HepG2 (cell line): ENCODE measurements around the gene ANKAR. TPM values are rescaled to one million over a fixed set of nuclear protein-coding genes. Genes with fewer than 3 reads are reported as not detected.

Source experiments
- CSRNP2 ChIP-seq: sonication (generic); formaldehyde crosslinking; conservative IDR thresholded peaks from 2 replicates; pipeline ENCODE4 v1.8.0; 2022; ENCODE audit warnings: low read depth, missing genetic modification reagents
- MYC ChIP-seq: sonication (generic); formaldehyde crosslinking; IDR thresholded peaks from 2 replicates; pipeline ENCODE4 v1.9.0; 2021; ENCODE audit warnings: missing genetic modification reagents, borderline replicate concordance
- U2AF1 ChIP-seq: fragments of 200-400 bp; formaldehyde crosslinking; optimal IDR thresholded peaks from 2 replicates; pipeline ENCODE3; 2017; ENCODE audit warnings: mild to moderate bottlenecking, low read depth, low read length
- ZBTB14 ChIP-seq: sonication (generic); formaldehyde crosslinking; IDR thresholded peaks from 2 replicates; pipeline ENCODE4 v1.4.0; 2020; ENCODE audit warnings: missing genetic modification reagents
- ZBTB8A ChIP-seq: sonication (generic); formaldehyde crosslinking; IDR thresholded peaks from 2 replicates; pipeline ENCODE4 v1.4.0; 2020; ENCODE audit warnings: mild to moderate bottlenecking, low read depth, missing genetic modification reagents, borderline replicate concordance
- ZNF558 ChIP-seq: sonication (generic); formaldehyde crosslinking; IDR thresholded peaks from 2 replicates; pipeline ENCODE4 v1.9.0; 2022; ENCODE audit warnings: mild to moderate bottlenecking, missing genetic modification reagents, borderline replicate concordance
- ZNF609 ChIP-seq: sonication (generic); formaldehyde crosslinking; IDR thresholded peaks from 2 replicates; pipeline ENCODE4 v1.4.0; 2020; ENCODE audit warnings: mild to moderate bottlenecking, missing genetic modification reagents, borderline replicate concordance
- ZUFSP ChIP-seq: sonication (generic); formaldehyde crosslinking; IDR thresholded peaks from 2 replicates; pipeline ENCODE4 v1.9.0; 2021; ENCODE audit warnings: missing genetic modification reagents, mild to moderate bottlenecking, borderline replicate concordance
- ZZZ3 ChIP-seq: sonication (generic); formaldehyde crosslinking; IDR thresholded peaks from 2 replicates; pipeline ENCODE4 v1.4.0; 2020; ENCODE audit warnings: missing genetic modification reagents, mild to moderate bottlenecking, borderline replicate concordance
- polyA plus RNA-seq, 8 experiments: library from polyadenylated mRNA; depleted of rRNA in 3 of 8; stranded (reverse) in 7 of 8; unstranded in 1 of 8; fragments of >200 nt; fragmentation: Illumina TruSeq in 4 of 8; extraction: Trizol in 4 of 8; gene quantifications; 2 replicates each; pipeline versions ENCODE4 v1.2.1 to v1.2.3, GENCODE V29; 2011 to 2016; ENCODE audit warnings: low read depth in 4 of 8, missing spikeins in 1 of 8, mixed read lengths in 1 of 8; ENCODE audit not compliant: insufficient read depth in 1 of 8
- total RNA-seq, 5 experiments: library from RNA; depleted of rRNA; stranded (reverse); fragments of >200 nt; fragmentation: Illumina TruSeq; extraction: Trizol; gene quantifications; 2 replicates each; pipeline ENCODE4 v1.2.3, GENCODE V29; 2016; ENCODE audit warnings: low read depth in 1 of 5

Gene ANKAR
- total and polyA plus RNA-seq, 2 of the 13 experiments (the other 11 are each of a cell fraction or from before 2014, with no cell fraction given), result 3.6 to 5.0 TPM

GRCh38 chr2:189674374-189675112, at the start of gene ANKAR (continued):
- TF ChIP-seq ZBTB14 (CRISPR knock-in tag) (no peak), U2AF1 (no peak), MYC (CRISPR knock-in tag) (peak; percentile 86; the same call in 1 of the 2 replicates), ZBTB8A (CRISPR knock-in tag) (no peak), ZZZ3 (CRISPR knock-in tag) (no peak; the same call in 1 of the 2 replicates), ZUFSP (CRISPR knock-in tag) (no peak), CSRNP2 (CRISPR knock-in tag) (no peak), ZNF558 (CRISPR knock-in tag) (peak; percentile 95; the same call in 1 of the 2 replicates), ZNF609 (CRISPR knock-in tag) (peak; percentile 72)
